Breast epithelium (tissue), 4 donors: ENCODE data around the gene DDX43. TPM values are rescaled to one million over a fixed set of nuclear protein-coding genes. Genes with fewer than 3 reads are reported as not detected.
"Not testable (repeated sequence)": the region's sequence is repeated elsewhere in the genome, so short reads cannot be mapped to it uniquely, and the experiment has no call there.

Source experiments
- DNase-seq, 2 donors: peaks; one replicate each; pipeline ENCODE4 v3.0.0-alpha.2; 2019; ENCODE audit warnings: low spot score in 2 of 2
- H3K27ac ChIP-seq, 2 donors: fragments of 200-600 bp; sonication (generic) in 1 of 2; one replicate each; pipeline ENCODE4 v1.5.1; 2016 to 2019; ENCODE audit warnings: mild to moderate bottlenecking in 1 of 2
- H3K27me3 ChIP-seq, 2 donors: fragments of 200-600 bp; sonication (generic) in 1 of 2; one replicate each; pipeline versions ENCODE4 v1.5.1 to v1.6.0; 2017 to 2019; ENCODE audit warnings: control low read depth in 1 of 2, mild to moderate bottlenecking in 1 of 2
- H3K36me3 ChIP-seq: fragments of 200-600 bp; one replicate; pipeline ENCODE4 v1.5.1; 2019
- H3K4me1 ChIP-seq, 2 donors: fragments of 200-600 bp; sonication (generic); one replicate each; pipeline ENCODE4 v1.5.1; 2016 to 2019; ENCODE audit warnings: control low read depth in 1 of 2
- H3K4me3 ChIP-seq, 3 donors: fragments of 200-600 bp; sonication (generic); 1 replicate in 2 of 3; 2 replicates in 1 of 3; pipeline ENCODE4 v1.5.1; 2016 to 2019; ENCODE audit warnings: mild to moderate bottlenecking in 3 of 3, moderate library complexity in 2 of 3
- H3K9me3 ChIP-seq, 2 donors: fragments of 200-600 bp; sonication (generic) in 1 of 2; one replicate each; pipeline ENCODE4 v1.5.1; 2016 to 2019; ENCODE audit warnings: control low read depth in 1 of 2
- POLR2A ChIP-seq: fragments of 450-650 bp; IDR thresholded peaks from one replicate; pipeline ENCODE4 v1.6.1; 2016; ENCODE audit warnings: antibody characterized with exemption, mild to moderate bottlenecking, moderate library complexity
- POLR2AphosphoS5 ChIP-seq, 3 donors: sonication (generic); formaldehyde crosslinking; IDR thresholded peaks; one replicate each; pipeline ENCODE4 v1.6.1; 2017; ENCODE audit warnings: antibody characterized with exemption in 3 of 3
- intact Hi-C: fragments of 100-400 bp; cut with DNase I; formaldehyde crosslinking; loops from one replicate; pipeline ENCODE4 v1.15.1; 2023; ENCODE audit warnings: low total_unique reads
- total RNA-seq, 3 donors: library from RNA; depleted of rRNA; stranded (reverse); fragments of >200 nt; gene quantifications; one replicate each; pipeline ENCODE4 v1.1.0, GENCODE V29; 2016
- TF ChIP-seq, protein P1 (sequence below), 3 donors: fragments of 450-650 bp; IDR thresholded peaks; one replicate each; pipeline ENCODE4 v1.5.1; 2016 to 2017; ENCODE audit warnings: antibody characterized with exemption in 3 of 3, mild to moderate bottlenecking in 3 of 3, moderate library complexity in 3 of 3

The DDX43 gene
- total RNA-seq, 3 donors from 2014 or later, result 1.5 to 5.9 (median 5.0) TPM

- intact Hi-C loops, result no loop called here
- Histone ChIP-seq H3K36me3 (no peaks in the 10 kb centered on the region), H3K4me3 (no peak overlapping the region), H3K4me1 (no peaks in the 10 kb centered on the region), H3K27me3 (no peaks in the 10 kb centered on the region), H3K27ac (no peak overlapping the region), H3K9me3 (peaks cover 19 to 21% of the 10 kb centered on the region in 2 donors)
- no peak for DNase-seq
- TF ChIP-seq POLR2A (no peak), POLR2AphosphoS5 (IDR thresholded peaks at IDR 0.05) (no peak)
- TF ChIP-seq, protein P1, sequence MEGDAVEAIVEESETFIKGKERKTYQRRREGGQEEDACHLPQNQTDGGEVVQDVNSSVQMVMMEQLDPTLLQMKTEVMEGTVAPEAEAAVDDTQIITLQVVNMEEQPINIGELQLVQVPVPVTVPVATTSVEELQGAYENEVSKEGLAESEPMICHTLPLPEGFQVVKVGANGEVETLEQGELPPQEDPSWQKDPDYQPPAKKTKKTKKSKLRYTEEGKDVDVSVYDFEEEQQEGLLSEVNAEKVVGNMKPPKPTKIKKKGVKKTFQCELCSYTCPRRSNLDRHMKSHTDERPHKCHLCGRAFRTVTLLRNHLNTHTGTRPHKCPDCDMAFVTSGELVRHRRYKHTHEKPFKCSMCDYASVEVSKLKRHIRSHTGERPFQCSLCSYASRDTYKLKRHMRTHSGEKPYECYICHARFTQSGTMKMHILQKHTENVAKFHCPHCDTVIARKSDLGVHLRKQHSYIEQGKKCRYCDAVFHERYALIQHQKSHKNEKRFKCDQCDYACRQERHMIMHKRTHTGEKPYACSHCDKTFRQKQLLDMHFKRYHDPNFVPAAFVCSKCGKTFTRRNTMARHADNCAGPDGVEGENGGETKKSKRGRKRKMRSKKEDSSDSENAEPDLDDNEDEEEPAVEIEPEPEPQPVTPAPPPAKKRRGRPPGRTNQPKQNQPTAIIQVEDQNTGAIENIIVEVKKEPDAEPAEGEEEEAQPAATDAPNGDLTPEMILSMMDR (IDR thresholded peaks at IDR 0.05), result no peak
Measured at GRCh38 chr6:73372516-73372915, 22.1 kb upstream of the DDX43 start.

DNA sequence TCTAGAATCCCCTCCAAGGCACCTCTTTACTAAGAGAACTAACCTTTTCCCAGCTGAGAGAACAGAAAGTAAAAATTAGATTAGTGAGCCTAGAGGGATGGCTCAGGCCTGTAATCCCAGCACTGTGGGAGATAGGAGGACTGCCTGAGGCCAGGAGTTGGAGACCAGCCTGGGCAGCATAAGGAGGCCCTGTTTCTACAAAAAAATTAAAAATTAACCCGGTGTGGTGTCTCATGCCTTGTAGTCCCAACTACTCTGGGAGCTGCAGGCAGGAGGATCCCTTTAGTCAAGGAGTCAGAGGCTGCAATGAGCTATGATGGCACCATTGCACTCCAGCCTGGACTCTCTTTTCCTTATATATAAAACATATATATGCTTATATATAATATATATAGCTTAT is 19.4 kb upstream of the DDX43 start:
- no peaks in the 10 kb centered on the region for H3K27me3 ChIP-seq
- no peak overlapping the region for H3K4me3 ChIP-seq
- TF ChIP-seq POLR2AphosphoS5 (IDR thresholded peaks at IDR 0.05) (no peak), POLR2A (no peak)
- TF ChIP-seq, protein P1 (IDR thresholded peaks at IDR 0.05), result no peak
- H3K4me1 ChIP-seq, result no peaks in the 10 kb centered on the region
- no peaks in the 10 kb centered on the region for H3K36me3 ChIP-seq
- intact Hi-C loops, result no loop called here
- H3K9me3 ChIP-seq, result peaks cover 19 to 21% of the 10 kb centered on the region in 2 donors
- no peak overlapping the region for H3K27ac ChIP-seq
- no peak for DNase-seq

- Histone ChIP-seq H3K27ac (no peak overlapping the region), H3K9me3 (peaks cover 4 to 5% of the 10 kb centered on the region in 2 donors), H3K4me3 (no peak overlapping the region), H3K4me1 (no peaks in the 10 kb centered on the region), H3K36me3 (no peaks in the 10 kb centered on the region), H3K27me3 (no peaks in the 10 kb centered on the region)
- intact Hi-C loops, result no loop called here
- no peak for DNase-seq
- TF ChIP-seq POLR2AphosphoS5 (IDR thresholded peaks at IDR 0.05) (no peak), POLR2A (no peak)
- TF ChIP-seq, protein P1 (IDR thresholded peaks at IDR 0.05), result no peak
Measured at GRCh38 chr6:73377225-73377624, 17.4 kb upstream of the DDX43 start.

- H3K27me3 ChIP-seq, H3K36me3 ChIP-seq, intact Hi-C loops, DNase-seq, H3K27ac ChIP-seq, H3K9me3 ChIP-seq, H3K4me1 ChIP-seq, H3K4me3 ChIP-seq: not testable (repeated sequence)
Measured at GRCh38 chr6:73381531-73381930, 13.1 kb upstream of the DDX43 start.

DNA sequence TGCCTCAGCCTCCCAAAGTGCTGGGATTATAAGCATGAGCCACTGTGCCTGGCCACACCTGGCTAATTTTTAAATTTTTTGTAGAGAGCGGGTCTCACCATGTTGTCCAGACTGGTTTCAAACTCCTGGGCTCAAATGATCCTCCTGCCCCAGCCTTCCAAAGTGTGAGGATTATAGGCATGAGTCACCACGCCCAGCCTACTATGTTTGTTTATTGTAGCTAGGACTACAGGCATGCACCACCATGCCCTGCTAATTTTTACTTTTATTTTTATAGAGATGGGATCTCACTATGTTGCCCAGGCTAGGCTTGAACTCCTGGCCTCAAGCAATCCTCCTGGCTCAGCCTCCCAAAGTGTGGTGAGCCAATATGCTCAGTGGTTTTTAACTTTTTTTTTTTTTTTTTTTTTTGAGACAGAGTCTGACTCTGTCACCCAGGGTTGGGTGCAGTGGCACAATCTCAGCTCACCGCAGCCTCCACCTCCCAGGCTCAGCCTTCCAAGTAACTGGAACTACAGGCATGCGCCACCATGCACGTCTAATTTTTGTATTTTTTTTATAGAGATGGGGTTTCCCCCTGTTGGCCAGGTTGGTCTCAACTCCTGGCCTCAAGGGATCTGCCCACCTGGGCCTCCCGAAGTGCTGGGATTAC is 12.0 kb upstream of the DDX43 start:
- Histone ChIP-seq H3K27me3 (no peaks in the 10 kb centered on the region), H3K27ac (no peak overlapping the region), H3K4me3 (no peak overlapping the region), H3K4me1 (no peaks in the 10 kb centered on the region), H3K9me3 (no peaks in the 10 kb centered on the region), H3K36me3 (no peaks in the 10 kb centered on the region)
- DNase-seq, result no peak
- no peak for TF ChIP-seq POLR2AphosphoS5 (IDR thresholded peaks at IDR 0.05)
- TF ChIP-seq, protein P1 (IDR thresholded peaks at IDR 0.05), result no peak
- no peak for TF ChIP-seq POLR2A
- intact Hi-C loops, result no loop called here

DNA sequence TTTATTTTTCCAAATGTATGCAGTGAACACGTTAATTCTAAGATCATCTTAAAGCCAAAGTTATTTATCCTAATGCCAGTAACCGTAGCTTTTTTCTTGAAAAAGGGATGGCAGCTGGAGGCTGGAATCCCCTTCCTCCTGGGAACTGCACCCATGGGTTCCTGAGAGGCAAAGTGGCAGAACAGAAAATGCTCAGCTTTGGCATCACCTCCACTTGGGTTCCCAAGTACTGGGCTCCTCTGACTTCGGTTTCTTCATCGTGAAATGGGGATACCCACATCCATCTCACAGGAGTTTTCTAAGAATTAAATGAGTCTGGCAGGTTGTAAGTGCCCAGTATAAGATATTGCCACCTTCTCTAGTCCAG is 6.2 kb upstream of the DDX43 start:
- Histone ChIP-seq H3K36me3 (no peaks in the 10 kb centered on the region), H3K27me3 (no peaks in the 10 kb centered on the region), H3K9me3 (no peaks in the 10 kb centered on the region), H3K4me1 (no peaks in the 10 kb centered on the region), H3K4me3 (peak overlapping the region; percentile 41 to 68 (median 47)), H3K27ac (no peak overlapping the region)
- TF ChIP-seq, protein P1 (IDR thresholded peaks at IDR 0.05), result no peak
- TF ChIP-seq POLR2A (no peak), POLR2AphosphoS5 (IDR thresholded peaks at IDR 0.05) (no peak)
- intact Hi-C loops, result no loop called here
- no peak for DNase-seq
